ENCODE data around the gene ROBO1. TPM values are rescaled to one million over a fixed set of nuclear protein-coding genes. Genes with fewer than 3 reads are reported as not detected.

ROBO1 gene
- total RNA-seq, 1 donor from 2014 or later = 3.1 TPM

DNA sequence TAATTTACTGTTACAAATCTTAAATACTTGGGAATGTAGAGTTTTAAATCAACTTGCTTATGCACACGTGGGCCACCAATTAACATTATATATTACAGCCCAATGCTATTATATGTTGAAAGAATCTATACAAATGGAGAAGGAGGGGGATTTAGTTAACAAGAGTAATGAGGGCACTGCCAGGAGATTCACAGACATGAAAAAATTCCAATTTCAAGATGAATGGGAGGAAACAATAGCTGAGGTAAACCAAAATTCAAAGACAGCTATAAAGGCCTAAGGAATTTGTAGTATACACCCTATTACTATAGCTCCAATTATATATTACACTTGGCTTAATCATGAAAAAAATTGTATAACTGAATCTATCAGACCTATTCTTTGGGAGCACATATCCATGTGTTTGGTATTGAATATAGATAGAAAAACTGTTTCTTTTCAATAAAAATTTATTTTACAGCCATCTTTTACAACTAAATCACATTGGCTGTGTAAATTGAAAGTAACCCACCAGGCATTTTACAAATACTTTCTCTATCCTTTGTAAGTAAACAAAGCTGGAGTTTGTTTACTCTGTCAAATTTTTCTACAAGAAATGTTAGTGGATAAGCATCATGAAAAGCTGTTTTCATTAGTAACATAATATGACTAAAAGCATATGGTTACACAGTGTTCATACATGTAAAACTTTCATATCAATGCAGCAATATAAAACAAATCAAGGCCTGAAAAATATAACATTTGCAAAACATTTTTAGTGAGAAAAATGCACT, 1045.8 kb downstream of the ROBO1 start:
- Mint-ChIP-seq H3K27me3 (no peaks in the 10 kb centered on the region), H3K27ac (no peak overlapping the region), H3K4me3 (no peak overlapping the region), H3K9me3 (peaks cover 3% of the 10 kb centered on the region), H3K36me3 (ENCODE audit: low read depth) (no peaks in the 10 kb centered on the region), H3K4me1 (no peaks in the 10 kb centered on the region)
- TF ChIP-seq, protein P1, sequence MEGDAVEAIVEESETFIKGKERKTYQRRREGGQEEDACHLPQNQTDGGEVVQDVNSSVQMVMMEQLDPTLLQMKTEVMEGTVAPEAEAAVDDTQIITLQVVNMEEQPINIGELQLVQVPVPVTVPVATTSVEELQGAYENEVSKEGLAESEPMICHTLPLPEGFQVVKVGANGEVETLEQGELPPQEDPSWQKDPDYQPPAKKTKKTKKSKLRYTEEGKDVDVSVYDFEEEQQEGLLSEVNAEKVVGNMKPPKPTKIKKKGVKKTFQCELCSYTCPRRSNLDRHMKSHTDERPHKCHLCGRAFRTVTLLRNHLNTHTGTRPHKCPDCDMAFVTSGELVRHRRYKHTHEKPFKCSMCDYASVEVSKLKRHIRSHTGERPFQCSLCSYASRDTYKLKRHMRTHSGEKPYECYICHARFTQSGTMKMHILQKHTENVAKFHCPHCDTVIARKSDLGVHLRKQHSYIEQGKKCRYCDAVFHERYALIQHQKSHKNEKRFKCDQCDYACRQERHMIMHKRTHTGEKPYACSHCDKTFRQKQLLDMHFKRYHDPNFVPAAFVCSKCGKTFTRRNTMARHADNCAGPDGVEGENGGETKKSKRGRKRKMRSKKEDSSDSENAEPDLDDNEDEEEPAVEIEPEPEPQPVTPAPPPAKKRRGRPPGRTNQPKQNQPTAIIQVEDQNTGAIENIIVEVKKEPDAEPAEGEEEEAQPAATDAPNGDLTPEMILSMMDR (IDR thresholded peaks at IDR 0.05) = no peak
- POLR2A ChIA-PET = no interaction called here
- DNase-seq = no peak
- intact Hi-C loops (cut with micrococcal nuclease) = no loop called here
- no peak for ATAC-seq (ENCODE audit: low read depth)
- CTCF ChIA-PET = no interaction called here

DNA sequence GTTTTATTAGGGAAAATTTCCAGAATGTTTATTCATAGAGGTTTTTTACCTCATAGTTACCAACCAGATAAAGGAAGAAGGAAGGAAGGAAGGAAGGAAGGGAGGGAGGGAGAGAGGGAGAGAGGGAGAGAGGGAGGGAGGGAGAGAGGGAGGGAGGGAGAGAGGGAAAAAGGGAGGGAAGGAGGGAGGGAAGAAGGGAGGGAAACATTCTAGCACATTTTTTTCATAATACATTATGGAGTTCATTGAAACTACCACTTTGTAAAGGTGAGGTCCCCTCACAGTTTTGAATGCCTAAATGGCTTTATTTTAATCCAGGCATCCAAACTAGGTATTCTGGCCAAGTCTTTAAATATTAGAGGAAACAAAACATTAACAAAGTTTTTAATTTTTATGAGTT, 1049.1 kb downstream of the ROBO1 start:
- POLR2A ChIA-PET = no interaction called here
- intact Hi-C loops (cut with micrococcal nuclease) = no loop called here

DNA sequence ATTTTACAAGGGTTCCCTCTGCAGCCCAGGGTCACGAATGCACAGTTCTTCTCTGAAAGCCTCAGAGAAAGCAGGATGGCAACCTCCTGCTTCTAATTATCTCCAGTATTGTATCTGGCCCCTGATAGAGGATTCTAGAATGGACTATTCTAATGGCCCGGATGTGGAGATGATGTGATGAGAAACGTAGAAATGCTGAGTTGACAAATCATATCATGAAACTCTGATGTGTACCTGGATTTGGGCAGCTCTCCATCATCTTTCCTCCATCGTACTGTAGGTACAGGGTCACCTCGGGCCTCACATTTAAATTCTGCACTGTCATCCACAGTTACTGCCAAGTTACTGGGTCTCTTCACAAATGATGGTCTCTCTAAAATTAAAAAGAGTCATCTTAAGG, 1050.8 kb downstream of the ROBO1 start:
- TF ChIP-seq, protein P1 (IDR thresholded peaks at IDR 0.05) = no peak
- ChIA-PET POLR2A (no interaction called here), CTCF (no interaction called here)
- no peaks in the 10 kb centered on the region for H3K36me3 Mint-ChIP-seq (ENCODE audit: low read depth)
- H3K27ac Mint-ChIP-seq = no peak overlapping the region
- ATAC-seq (ENCODE audit: low read depth) (no peak), DNase-seq (no peak)
- intact Hi-C loops (cut with micrococcal nuclease) = no loop called here
- no peaks in the 10 kb centered on the region for H3K27me3 Mint-ChIP-seq
- no peak overlapping the region for H3K4me3 Mint-ChIP-seq
- no peaks in the 10 kb centered on the region for H3K4me1 Mint-ChIP-seq
- peaks cover 8% of the 10 kb centered on the region for H3K9me3 Mint-ChIP-seq

More for the DNA sequence above, 1049.1 kb downstream of the ROBO1 start:
- TF ChIP-seq, protein P1 (IDR thresholded peaks at IDR 0.05) = no peak
- no peak overlapping the region for H3K4me3 Mint-ChIP-seq
- no peak overlapping the region for H3K27ac Mint-ChIP-seq
- H3K4me1 Mint-ChIP-seq = no peaks in the 10 kb centered on the region
- no peak for ATAC-seq (ENCODE audit: low read depth)
- H3K9me3 Mint-ChIP-seq = peaks cover 8% of the 10 kb centered on the region
- CTCF ChIA-PET = no interaction called here
- H3K27me3 Mint-ChIP-seq = no peaks in the 10 kb centered on the region
- no peak for DNase-seq
- H3K36me3 Mint-ChIP-seq (ENCODE audit: low read depth) = no peaks in the 10 kb centered on the region

DNA sequence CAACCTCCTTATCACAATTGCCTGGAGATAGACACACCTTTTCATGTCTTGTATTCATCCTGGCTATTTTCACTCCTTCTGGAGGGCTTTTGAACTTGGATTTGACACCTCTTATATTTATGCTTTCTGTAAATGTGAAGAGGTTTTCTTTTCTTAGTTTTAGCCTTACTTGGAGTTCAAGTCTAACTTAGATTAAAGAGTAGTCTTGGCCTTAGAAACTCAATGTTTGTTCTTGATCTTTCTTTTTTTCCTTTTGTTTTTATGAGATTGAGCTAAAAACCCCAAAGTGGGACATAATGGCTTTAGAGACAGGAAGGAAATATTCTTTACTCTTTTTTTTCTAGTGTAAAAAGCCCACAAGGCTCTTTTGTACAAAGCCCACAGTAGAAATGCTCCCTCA, 1054.9 kb downstream of the ROBO1 start:
- no peak for DNase-seq
- Mint-ChIP-seq H3K4me1 (no peaks in the 10 kb centered on the region), H3K27me3 (no peaks in the 10 kb centered on the region), H3K4me3 (no peak overlapping the region), H3K36me3 (ENCODE audit: low read depth) (no peaks in the 10 kb centered on the region), H3K27ac (no peak overlapping the region), H3K9me3 (peaks cover 8% of the 10 kb centered on the region)
- ATAC-seq (ENCODE audit: low read depth) = no peak
- CTCF ChIA-PET = no interaction called here
- intact Hi-C loops (cut with micrococcal nuclease) = no loop called here
- POLR2A ChIA-PET = no interaction called here
- TF ChIP-seq, protein P1 (IDR thresholded peaks at IDR 0.05) = no peak

DNA sequence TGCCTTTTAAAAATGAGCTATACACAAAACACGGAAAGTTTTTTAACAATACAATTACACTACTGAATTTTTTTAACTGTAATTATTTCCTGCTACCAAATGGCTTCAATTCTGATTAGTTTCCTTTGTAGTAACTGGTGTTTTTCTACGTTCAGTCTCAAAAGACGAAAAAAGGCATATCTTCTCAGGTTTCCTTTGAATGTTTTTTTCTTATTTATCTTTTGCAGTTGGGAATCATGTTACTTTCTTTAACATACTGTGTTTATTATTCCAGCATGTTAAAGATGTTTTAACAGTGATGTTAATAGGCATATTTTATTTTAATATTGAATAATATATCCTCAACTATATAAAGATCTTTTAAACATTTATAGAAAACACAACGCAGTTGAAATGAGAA, 1055.5 kb downstream of the ROBO1 start:
- TF ChIP-seq, protein P1 (IDR thresholded peaks at IDR 0.05) = no peak
- H3K27ac Mint-ChIP-seq = no peak overlapping the region
- ChIA-PET CTCF (no interaction called here), POLR2A (no interaction called here)
- ATAC-seq (ENCODE audit: low read depth) (no peak), DNase-seq (no peak)
- no peak overlapping the region for H3K4me3 Mint-ChIP-seq
- H3K27me3 Mint-ChIP-seq = no peaks in the 10 kb centered on the region
- no peaks in the 10 kb centered on the region for H3K4me1 Mint-ChIP-seq
- H3K36me3 Mint-ChIP-seq (ENCODE audit: low read depth) = no peaks in the 10 kb centered on the region
- H3K9me3 Mint-ChIP-seq = peaks cover 5% of the 10 kb centered on the region
- intact Hi-C loops (cut with micrococcal nuclease) = no loop called here

All from activated B cell treated with CpG ODN at 0.5 μM for 24 hours (primary cell).